Activated T-helper 1 cell treated with anti-CD3 and anti-CD28 coated beads, Interleukin-2, amount 50 U/mL, for 16 hours (primary cell): ENCODE measurements around the gene OR10A6.

ENCODE experiments used
- DNase-seq, 2 donors: peaks; one replicate each; pipeline ENCODE4 v3.0.0-alpha.2; 2020; ENCODE audit warnings: low read depth in 1 of 2, low spot score in 1 of 2

OR10A6 gene, protein sequence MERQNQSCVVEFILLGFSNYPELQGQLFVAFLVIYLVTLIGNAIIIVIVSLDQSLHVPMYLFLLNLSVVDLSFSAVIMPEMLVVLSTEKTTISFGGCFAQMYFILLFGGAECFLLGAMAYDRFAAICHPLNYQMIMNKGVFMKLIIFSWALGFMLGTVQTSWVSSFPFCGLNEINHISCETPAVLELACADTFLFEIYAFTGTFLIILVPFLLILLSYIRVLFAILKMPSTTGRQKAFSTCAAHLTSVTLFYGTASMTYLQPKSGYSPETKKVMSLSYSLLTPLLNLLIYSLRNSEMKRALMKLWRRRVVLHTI

DNA sequence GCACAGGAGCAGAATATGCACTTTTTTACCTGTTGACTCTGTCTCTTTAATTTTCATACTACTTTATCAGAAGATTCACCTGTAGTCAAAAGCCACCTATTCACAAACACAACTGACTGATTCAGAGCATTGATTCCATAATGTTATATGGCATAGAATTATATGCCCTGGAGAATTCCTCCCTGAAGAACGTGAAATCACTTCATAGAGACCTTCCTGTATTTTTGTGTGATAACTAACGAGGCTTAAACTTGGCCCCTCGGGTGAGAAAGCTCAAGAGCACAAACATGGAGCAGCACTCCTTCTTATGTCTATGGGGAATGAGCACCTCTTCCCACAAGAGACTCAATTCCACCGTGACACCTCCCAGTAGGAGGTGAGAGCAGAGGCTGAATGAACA lies at the start of gene OR10A6:
Gene OR10A6 (minus strand): TSS at position 101 of the 400 bp plus-strand sequence. CDS start 2,606 bp downstream, outside the sequence.
- no peak for DNase-seq

DNA sequence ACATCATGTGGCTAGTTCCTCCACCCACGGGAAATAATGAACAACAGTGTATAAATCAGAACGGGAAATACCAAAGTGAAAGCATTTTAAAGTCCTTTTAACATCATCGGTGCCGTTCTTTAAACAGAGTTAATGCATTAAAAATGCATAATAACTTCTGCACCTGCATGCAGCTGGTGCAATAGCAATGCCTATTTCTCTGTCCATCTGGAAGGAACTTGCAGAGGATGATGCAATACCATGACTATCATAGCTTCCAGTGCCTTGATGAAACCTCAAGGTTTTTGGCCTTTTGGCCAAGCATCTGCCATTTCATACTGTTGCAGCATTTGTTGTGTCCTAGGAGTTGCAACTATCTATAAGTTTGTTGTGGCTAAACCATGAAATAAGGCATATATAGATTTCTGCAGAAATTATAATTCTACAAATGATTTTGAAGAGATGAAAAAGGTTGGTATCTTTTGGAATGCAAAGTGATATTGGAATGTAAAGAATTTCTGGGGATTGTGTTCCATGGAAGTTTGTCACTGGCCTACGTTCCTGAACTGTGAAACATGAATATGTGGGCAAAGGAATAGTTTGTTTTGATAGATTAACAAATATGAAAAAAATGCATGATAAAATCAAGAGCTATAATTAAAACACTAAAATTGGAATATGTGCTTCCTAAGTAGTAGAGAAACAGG lies 46.3 kb upstream of the OR10A6 start:
- no peak for DNase-seq

DNA sequence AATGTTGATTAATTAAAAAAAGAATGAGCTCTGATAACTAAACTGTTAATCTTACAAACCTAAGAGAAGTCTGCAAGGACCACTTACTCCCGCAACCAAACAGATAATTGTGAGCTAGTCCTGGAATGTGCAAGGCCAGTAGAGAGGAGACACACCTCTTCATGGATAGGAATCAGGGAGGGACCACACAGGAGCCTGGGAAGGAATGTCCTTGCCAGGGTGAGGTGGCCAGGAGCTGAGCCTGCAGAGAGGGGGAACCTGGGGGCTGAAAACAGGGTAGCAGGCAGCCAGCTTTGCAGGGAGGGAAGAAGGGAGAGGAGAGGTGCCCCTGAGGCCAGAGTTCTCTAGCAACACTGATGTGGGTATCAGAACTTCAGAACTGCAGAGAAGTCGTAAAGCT lies 43.6 kb upstream of the OR10A6 start:
- DNase-seq, result no peak

DNA sequence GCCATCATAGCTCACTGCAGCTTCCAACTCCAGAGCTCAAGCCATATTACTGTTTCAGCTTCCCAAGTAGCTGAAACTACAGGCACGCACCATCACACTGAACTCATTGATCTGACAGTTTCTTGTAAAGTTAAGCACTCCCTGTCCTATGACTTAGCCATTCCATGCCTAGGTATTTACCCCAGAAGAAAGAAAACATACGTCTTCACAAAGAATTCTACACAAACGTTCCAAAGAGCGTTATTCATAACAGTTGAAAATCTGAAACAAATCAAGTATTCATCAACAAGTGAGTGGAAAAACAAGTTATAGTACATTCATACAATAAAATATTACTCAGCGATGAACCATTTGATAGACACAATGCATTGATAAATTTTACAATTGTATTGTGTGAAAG lies 41.9 kb upstream of the OR10A6 start:
- no peak for DNase-seq

DNA sequence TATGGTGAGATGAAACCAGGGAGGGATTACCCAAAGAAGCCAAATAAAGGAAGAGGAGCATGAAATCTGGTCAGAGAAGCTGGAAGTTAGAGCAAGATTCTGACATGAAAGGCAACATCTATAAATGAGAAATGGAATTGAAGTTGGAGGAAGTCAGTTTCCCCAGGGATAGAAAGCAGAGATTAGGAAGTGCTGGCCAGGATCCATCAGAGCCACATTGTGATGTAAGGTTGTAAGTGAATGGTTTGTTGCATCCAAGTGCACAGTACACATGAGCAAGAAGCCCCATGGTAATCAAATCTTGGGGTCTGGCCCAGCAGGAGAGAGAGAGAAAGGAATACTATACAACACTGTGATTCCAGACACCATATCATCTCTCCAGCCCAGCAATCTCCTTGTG lies 40.8 kb upstream of the OR10A6 start:
- DNase-seq, result no peak

DNA sequence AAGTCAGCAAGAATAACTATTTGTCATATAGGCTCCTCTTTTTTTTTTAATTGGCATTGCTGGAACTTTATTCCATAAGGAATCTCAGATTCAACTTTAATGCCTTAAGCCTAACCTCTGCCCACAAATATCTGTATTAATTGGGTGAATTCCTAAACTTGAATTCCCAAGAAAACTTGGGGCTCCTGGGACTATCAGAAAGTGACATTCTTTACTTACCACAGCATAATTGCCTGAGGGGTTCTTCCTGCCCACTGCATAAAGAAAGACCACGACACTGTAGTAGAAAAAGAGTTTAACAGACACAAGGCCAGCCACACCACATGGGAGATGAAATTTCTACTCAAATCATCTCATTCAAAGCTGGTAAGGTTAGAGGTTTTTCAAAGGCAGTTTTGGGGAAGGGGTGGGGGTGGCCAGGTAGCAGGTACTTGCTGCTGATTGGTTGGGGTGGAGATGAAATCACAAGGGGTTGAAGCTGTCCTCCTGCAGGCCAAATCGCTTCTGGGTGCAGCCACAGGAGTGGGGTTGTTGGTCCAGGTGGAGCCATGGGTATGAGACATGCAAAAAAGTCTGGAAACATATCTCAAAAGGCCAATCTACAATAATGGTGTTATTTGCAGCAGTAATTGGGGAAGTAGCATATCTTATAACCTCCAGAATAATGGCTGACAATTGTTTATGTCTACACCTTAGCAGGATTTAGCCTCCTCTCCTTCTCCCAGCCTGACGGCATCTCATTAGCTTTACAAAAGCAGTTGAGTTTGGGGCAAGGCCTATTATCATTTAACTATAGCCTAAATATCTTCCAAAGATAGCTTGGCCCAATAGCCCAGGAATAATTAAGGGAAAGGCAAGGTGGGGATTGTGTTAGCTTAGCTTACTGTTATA lies 38.9 kb upstream of the OR10A6 start:
- DNase-seq, result no peak

DNA sequence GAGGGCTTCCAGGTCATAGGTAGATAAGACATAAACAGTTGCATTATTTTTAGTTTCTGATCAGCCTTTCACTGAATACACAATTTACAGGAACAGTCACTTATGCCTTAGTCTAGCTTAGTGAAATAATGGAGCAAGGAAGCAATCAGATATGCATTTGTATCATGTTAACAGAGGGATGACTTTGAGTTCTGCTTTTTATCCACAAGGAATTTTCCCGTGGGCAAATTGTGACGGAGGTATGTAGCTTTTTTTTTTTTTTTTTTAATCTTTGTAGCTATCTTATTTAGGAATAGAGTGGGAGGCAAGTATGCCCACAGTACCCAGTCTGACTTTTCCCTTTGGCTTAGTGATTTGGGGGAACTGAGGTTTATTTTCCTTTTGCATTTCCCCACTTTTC lies 37.6 kb upstream of the OR10A6 start:
- no peak for DNase-seq

DNA sequence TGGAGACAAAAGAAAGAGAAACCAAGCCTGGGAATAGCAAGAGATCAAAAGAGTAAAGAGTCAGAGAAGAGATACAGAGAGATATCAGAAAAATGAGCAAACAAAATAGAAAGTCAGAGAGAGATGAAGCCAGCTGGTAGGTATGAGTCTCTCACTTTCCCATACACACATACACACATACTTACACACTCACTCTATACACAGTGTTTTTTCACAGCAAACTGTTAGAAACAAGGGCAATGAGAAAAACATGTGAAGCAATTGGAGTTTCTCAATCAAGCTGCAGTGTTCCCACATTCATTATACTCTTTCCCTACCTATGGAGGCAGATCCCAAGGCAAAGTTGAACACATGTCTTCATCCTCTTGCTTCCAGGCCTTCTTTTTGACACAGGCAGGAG lies 36.8 kb upstream of the OR10A6 start:
- DNase-seq, result no peak

DNA sequence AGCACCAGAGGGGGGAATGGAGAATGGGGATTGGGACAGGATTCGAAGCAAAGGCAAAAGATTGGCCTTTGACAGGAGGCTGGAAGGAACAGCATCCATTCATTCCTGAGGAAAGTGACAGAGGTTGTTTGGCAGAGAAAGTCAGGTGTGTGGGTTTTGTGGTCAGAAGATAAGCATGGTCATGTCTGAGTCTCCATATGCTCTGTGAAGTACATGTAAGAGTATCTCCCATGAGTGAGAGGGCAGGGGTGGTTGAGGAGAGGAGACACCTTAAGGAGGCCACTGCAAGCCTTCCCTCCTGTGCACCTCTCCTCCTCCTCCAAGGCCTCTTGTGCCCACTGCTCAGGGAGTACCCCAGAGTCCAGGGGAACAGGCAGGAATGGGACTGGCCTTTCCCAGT lies 36.0 kb upstream of the OR10A6 start:
- no peak for DNase-seq

DNA sequence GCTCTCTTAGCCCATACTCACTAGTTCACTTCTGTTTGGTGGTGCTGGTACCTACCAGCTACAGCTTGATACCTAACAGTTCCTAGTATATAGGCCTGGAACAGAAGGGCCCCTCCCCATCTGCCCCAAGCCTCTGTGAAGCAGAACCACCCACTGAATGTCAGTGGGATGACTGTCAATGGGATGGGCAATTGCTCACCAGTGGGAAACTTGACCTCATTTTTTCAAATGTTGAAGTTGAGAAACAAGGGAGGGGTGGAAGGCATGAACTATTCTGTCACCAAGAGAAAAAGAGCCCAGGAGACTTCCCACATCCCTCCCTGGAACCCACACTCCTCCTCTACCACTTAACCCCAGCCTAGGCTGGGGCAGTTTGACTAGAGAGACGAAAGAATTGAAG lies 34.3 kb upstream of the OR10A6 start, which contains the start of gene NLRP10:
Gene NLRP10 (minus strand): TSS at position 62 of the 400 bp plus-strand sequence. CDS start 1,952 bp downstream, outside the sequence.
- DNase-seq, result no peak

DNA sequence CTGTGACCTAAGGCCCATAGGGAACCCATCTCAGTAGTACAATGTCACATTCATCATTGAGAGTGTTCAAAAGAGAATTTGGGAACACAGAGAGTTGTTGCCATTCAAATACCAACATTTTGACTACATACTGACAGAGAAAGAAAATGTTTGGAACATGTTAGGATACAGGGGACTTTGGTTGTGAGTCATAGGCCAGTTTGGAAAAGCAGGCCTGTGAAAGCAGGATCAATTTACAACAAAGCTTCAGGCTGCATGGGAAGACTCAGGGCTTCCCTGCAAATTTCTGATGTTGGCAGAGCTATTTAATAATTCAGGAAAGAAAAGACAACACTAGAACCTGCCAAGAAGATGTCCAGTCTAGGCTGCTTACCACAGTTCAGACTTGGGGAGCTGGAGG lies 33.8 kb upstream of the OR10A6 start:
- DNase-seq, result no peak

DNA sequence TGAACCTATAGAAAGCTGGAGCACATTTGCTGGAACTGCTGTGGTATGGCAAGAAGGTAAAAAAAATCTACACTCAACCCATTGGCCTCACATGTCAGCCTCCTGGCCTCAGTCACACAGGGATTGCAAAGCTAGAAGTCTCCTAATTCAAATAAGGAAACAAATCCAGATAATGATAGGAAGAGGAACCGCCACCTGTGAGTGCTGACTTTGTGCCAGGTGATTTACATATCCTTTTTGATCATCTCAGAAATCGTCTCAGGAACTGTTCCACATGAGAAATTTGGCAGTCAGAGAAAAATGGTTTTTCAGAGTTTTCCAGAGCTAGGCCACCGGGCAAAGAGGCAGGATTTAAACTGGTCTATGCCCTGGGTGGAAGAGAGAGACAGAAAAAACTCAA lies 33.2 kb upstream of the OR10A6 start:
- DNase-seq, result no peak

DNA sequence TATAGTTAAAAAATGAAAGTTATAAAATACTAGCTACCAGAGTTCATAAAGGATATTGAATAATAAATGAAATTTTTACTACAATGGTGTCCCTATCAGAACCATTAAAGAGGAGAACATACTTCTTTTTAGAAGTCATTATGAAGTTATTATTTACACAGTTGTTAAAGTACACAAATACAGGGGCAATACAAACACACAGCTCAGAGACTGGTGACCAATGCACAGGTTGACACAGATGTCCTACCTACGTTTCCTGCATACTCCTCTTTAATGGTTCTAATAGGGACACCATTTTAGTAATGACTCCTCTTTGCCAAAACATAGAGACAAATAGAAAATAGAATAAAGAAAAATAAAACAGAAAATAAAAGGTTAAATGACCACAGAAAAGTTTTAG lies 24.1 kb upstream of the OR10A6 start:
- DNase-seq, result no peak

DNA sequence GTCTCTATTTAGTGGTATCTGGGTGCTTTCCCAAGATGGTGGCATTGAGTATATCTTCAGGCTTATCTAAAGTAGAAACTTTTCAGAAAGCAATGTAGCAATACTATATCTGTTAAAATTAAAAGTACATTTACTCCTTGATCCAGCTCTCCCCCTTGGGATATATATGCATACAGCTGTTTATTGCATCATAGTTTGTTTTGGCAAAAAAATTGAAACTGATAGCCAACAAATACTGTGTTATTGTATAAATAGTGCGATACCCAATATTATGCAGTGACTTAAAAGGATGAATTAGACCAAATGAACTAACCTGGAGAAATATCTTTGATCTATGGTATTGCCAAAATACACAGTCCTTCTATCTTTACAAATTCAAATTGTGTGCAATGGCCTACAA lies 18.9 kb upstream of the OR10A6 start:
- DNase-seq, result no peak

DNA sequence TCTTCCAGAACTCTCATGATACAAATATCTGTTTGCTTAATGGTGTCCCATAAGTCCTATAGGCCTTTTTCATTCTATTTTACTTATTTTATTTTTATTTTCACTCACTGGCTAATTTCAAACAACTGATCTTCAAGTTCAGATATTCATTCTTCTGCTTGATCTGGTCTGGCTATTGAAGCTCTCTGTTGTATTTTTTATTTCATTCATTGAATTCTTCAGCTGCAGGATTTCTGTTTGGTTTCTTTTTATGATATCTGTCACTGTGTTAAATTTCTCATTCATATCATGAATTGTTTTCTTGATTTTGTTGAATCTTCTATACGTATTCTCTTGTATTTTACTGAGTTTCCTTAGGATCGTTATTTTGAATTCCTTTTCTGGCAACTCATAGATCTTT lies 13.1 kb upstream of the OR10A6 start:
- DNase-seq, result no peak

DNA sequence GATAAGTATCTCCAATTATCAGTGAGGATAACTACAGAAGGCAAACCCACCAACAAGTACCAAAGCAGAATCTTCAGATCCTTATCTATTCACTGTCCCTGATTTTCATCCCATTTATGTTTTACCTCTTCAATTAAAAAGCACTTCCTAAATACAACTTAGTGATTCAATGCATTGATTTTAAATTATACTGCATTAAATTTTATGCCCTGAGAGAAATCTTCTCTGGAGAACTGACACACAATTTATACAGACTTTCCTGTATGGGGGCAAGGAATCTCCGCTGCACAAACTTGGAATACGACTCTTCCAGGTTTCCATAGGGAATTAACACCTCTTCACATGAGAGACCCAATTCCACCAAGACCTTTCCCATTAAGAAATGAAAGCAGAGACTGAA lies 10.5 kb upstream of the OR10A6 start, which contains the start of gene OR10A3:
Gene OR10A3 (minus strand): TSS at position 101 of the 400 bp plus-strand sequence. CDS start 2,188 bp downstream, outside the sequence.
- no peak for DNase-seq

DNA sequence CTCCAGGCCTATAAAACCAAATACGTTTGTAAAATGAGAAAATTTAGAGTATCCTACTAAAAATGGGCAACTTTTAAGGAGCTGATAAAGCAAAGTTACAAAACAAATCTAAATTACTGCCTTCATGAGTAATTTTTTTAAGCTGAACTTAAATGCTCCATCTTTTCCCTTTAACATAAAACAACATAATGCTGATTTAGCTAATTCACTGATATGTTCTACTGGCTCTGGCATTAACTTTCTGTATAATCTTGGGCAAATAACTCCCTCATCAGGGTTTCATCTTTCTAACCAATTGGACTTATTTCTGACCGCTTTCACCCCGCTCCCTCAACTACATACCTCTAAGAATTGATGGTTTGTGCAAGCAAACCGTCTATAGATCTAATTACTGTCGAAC lies 10.1 kb upstream of the OR10A6 start:
- no peak for DNase-seq

DNA sequence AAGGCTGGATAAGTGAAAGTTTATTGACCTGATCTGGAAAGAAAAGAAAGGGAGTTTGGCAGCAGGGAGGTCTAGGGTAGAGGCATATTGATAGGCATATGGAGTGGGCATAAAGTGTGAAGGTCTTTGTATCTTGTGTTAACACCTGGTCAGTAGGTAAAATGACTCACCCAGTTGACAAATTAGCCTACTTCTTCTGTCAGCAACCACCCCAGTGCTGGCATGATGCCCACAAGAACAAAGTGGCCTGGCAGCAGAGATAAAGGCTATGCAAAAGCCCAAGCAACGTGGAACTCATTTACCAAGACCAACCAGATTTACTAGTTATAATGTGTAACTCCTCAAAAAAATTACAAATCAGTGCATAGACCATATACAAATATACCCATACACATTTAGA lies 5.5 kb upstream of the OR10A6 start:
- no peak for DNase-seq

DNA sequence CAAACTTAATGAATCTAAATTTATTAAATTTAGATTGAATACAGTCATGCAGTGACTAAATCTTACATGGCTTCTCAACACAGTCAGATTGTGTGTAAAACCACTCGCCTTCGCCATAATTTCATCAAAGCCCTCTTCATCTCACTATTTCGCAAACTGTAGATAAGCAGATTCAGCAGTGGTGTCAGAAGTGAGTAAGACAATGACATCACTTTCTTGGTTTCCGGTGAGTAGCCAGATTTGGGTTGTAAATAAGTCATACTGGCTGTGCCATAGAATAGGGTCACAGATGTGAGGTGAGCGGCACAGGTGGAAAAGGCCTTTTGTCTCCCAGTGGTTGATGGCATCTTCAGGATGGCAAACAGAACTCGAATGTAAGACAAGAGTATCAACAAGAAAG lies 3.4 kb downstream of the OR10A6 start:
- DNase-seq, result no peak

DNA sequence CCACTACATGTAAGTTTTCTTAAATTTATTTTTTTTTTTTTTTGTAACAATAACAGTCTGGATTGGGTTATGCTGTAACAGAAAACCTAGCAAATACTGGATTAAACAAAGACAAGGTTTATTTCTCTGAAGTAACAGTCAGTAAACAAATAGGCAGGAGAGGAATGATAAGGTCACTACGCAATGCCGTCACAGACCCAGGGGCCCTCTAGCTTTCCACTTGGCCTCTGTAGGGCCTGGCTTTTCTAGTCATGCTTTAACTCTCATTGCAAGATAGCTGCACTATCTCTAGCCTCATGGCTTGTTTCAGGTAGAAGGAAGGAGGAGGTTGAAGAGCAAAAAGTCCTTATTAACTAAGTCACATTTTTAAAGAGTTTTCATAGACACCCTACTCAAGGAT lies 6.5 kb downstream of the OR10A6 start:
- DNase-seq, result no peak

DNA sequence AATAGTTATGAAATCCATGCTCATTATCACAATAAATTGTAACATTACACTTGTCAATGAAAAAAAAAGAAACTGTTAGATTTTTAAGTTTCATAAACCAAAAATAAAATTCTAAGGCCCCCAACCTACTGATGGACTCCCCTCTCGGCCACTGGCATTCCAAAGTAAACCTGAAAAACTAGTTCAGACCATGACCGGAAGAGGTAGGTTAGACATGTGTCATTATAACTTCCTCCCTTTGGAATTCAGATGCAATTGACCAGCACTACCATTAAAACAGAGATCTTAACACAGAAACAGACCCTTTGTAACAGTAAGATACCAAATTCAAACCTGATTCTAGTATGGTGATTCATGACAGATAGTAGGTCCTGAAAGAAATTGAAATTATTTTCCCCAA lies 12.9 kb downstream of the OR10A6 start:
- DNase-seq, result no peak

DNA sequence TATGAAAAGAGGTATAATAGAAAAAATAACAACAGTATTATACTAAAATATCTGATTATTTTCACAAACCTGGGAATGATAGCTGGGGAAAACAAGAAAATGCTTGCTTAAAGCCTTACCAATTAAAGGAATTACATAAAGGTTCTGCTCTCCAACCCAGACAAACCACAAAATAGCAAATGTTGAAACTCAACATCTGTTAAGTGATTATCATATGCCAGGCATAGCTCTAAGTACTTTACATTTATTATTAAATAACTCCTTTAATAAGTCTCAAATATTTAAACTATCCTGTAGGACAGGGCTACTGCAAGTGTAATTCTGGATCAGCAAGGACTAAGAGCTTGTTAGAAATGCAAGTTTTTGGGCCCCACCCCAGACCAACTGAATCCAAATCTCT lies 20.1 kb downstream of the OR10A6 start:
- DNase-seq, result no peak
